ENCODE data around the gene TALDO1.

- TF ChIP-seq CTCF (IDR thresholded peaks at IDR 0.05; ENCODE audit: low read depth, low read length, missing input control) (no peak), REST (IDR thresholded peaks at IDR 0.05) (no peak), YY1 (IDR thresholded peaks at IDR 0.05) (no peak), JUND (IDR thresholded peaks at IDR 0.05) (no peak), TAF1 (conservative IDR thresholded peaks at IDR 0.05) (no peak), ZBTB33 (IDR thresholded peaks at IDR 0.05) (no peak)
These were observed 56.7 kb downstream of the TALDO1 start for GRCh38 chr11:803770-804598.
